IMR-90 (cell line): ENCODE measurements around the gene ADGRB3. TPM values are rescaled to one million over a fixed set of nuclear protein-coding genes. Genes with fewer than 3 reads are reported as not detected.
"Not testable (repeated sequence)": the region's sequence is repeated elsewhere in the genome, so short reads cannot be mapped to it uniquely, and the experiment has no call there.

Experiments
- ATAC-seq: fragments of 200-7000 bp; cut with Tn5 transposase; 2 replicates; pipeline ENCODE4 v1.9.1; 2020; ENCODE audit warnings: low read depth, mild to moderate bottlenecking, moderate library complexity
- BruUV-seq: library from RNA; stranded (reverse); fragments of 400-500 nt; replicated peaks from 2 replicates; lab custom pipeline; 2021; lab: Mats Ljungman, UMichigan
- CTCF ChIA-PET: fragments of 300-600 bp; formaldehyde crosslinking; extraction: SDS; loops from one replicate; lab custom pipeline; 2021; ENCODE audit warnings: antibody characterized with exemption; lab: Yijun Ruan, JAX
- POLR2A ChIA-PET: fragments of 300-600 bp; sonication (Branson Sonifier 250); formaldehyde crosslinking; loops from one replicate; lab custom pipeline; 2022; ENCODE audit warnings: antibody characterized with exemption; ENCODE audit not compliant: unreplicated experiment; lab: Charles Lee
- DNase-seq: peaks from one replicate; pipeline ENCODE4 v3.0.0; 2013
- H2AFZ ChIP-seq: replicated peaks from 2 replicates; pipeline ENCODE3; 2013; ENCODE audit warnings: low read length, mild to moderate bottlenecking; ENCODE audit not compliant: poor library complexity
- H2AK5ac ChIP-seq: 2 replicates; pipeline ENCODE4 v1.6.1; 2013; ENCODE audit warnings: low read depth, low read length, inconsistent platforms
- H2AK9ac ChIP-seq: replicated peaks from 2 replicates; pipeline ENCODE3; 2013; ENCODE audit warnings: mild to moderate bottlenecking, low read depth, low read length, moderate library complexity; ENCODE audit not compliant: poor library complexity
- H2BK120ac ChIP-seq: 2 replicates; pipeline ENCODE4 v1.6.1; 2013; ENCODE audit warnings: low read depth, low read length, inconsistent platforms
- H2BK15ac ChIP-seq: 3 replicates; pipeline ENCODE4 v1.6.1; 2013; ENCODE audit warnings: low read depth, low read length, inconsistent platforms
- H2BK20ac ChIP-seq: 2 replicates; pipeline ENCODE4 v1.6.1; 2013; ENCODE audit warnings: low read depth, mild to moderate bottlenecking, inconsistent platforms, low read length, moderate library complexity
- H2BK5ac ChIP-seq: 2 replicates; pipeline ENCODE4 v1.6.1; 2013; ENCODE audit warnings: mild to moderate bottlenecking, low read depth, low read length, inconsistent platforms; ENCODE audit not compliant: poor library complexity, severe bottlenecking
- H3K14ac ChIP-seq: replicated peaks from 2 replicates; pipeline ENCODE4 v1.6.1; 2013; ENCODE audit warnings: low read depth, low read length, inconsistent platforms
- H3K18ac ChIP-seq: 2 replicates; pipeline ENCODE4 v1.6.1; 2013; ENCODE audit warnings: low read depth, low read length, control low read depth
- H3K23ac ChIP-seq: 2 replicates; pipeline ENCODE4 v1.6.1; 2013; ENCODE audit warnings: low read depth, low read length, inconsistent platforms
- H3K27ac ChIP-seq: 2 replicates; pipeline ENCODE4 v1.5.1; 2013; ENCODE audit warnings: mild to moderate bottlenecking, control low read depth, low read length; ENCODE audit not compliant: insufficient read depth
- H3K27me3 ChIP-seq: 2 replicates; pipeline ENCODE4 v1.6.1; 2013; ENCODE audit warnings: low read length; ENCODE audit not compliant: control insufficient read depth, insufficient read depth
- H3K36me3 ChIP-seq: 2 replicates; pipeline ENCODE4 v1.6.1; 2013; ENCODE audit warnings: low read length, mixed read lengths; ENCODE audit not compliant: control insufficient read depth, insufficient read depth
- H3K4ac ChIP-seq: 2 replicates; pipeline ENCODE4 v1.6.1; 2013; ENCODE audit warnings: low read depth, low read length, inconsistent platforms
- H3K4me1 ChIP-seq: 2 replicates; pipeline ENCODE4 v1.6.1; 2013; ENCODE audit warnings: low read length, mixed read lengths; ENCODE audit not compliant: control insufficient read depth, insufficient read depth
- H3K4me2 ChIP-seq: 2 replicates; pipeline ENCODE4 v1.6.1; 2013; ENCODE audit warnings: low read depth, mild to moderate bottlenecking, control low read depth, low read length, moderate library complexity
- H3K4me3 ChIP-seq: 2 replicates; pipeline ENCODE4 v1.5.1; 2013; ENCODE audit warnings: low read depth, mild to moderate bottlenecking, control low read depth, low read length, moderate library complexity; ENCODE audit not compliant: insufficient read depth
- H3K56ac ChIP-seq: 2 replicates; pipeline ENCODE4 v1.6.1; 2013; ENCODE audit warnings: low read length, inconsistent platforms; ENCODE audit not compliant: insufficient read depth; ENCODE audit errors: extremely low read depth
- H3K79me1 ChIP-seq, 2 experiments: 2 replicates each; pipeline ENCODE4 v1.6.1; 2013; ENCODE audit warnings: low read length in 2 of 2, inconsistent platforms in 1 of 2, low read depth in 1 of 2
- H3K9ac ChIP-seq: 2 replicates; pipeline ENCODE4 v1.6.1; 2013; ENCODE audit warnings: low read depth, low read length, control low read depth
- H3K9me1 ChIP-seq: 2 replicates; pipeline ENCODE4 v1.6.1; 2013; ENCODE audit warnings: low read length, inconsistent platforms; ENCODE audit not compliant: insufficient read depth
- H3K9me3 ChIP-seq: 2 replicates; pipeline ENCODE4 v1.6.1; 2013; ENCODE audit warnings: low read length; ENCODE audit not compliant: control insufficient read depth, insufficient read depth
- H4K20me1 ChIP-seq: 2 replicates; pipeline ENCODE4 v1.6.1; 2013; ENCODE audit warnings: low read length, inconsistent platforms; ENCODE audit not compliant: insufficient read depth
- H4K5ac ChIP-seq: 2 replicates; pipeline ENCODE4 v1.6.1; 2013; ENCODE audit warnings: mild to moderate bottlenecking, low read depth, low read length, control low read depth
- H4K8ac ChIP-seq, 2 experiments: 2 replicates each; pipeline ENCODE4 v1.6.1; 2013; ENCODE audit warnings: low read depth in 2 of 2, low read length in 2 of 2, control low read depth in 1 of 2, inconsistent platforms in 1 of 2
- H4K91ac ChIP-seq: 2 replicates; pipeline ENCODE4 v1.6.1; 2013; ENCODE audit warnings: low read depth, low read length, inconsistent platforms; ENCODE audit not compliant: insufficient read depth
- MAFK ChIP-seq: IDR thresholded peaks from 2 replicates; pipeline ENCODE4 v1.6.1; 2012; ENCODE audit warnings: low read depth, low read length, improper control_type of control experiment
- MAZ ChIP-seq: IDR thresholded peaks from 2 replicates; pipeline ENCODE4 v1.6.1; 2012; ENCODE audit warnings: low read depth, mild to moderate bottlenecking, low read length, improper control_type of control experiment, moderate library complexity, borderline replicate concordance
- WGBS, 2 experiments: methylation state at CpG; one replicate each; pipeline versions ENCODE4 v1.1.5 to v1.1.7; 2013; ENCODE audit warnings: missing lambda C conversion rate in 2 of 2; ENCODE audit not compliant: insufficient read length in 1 of 2; ENCODE audit errors: extremely low coverage in 2 of 2; 5-methylcytosine and 5-hydroxymethylcytosine counted together
- dilution Hi-C: fragments of 300-500 bp; cut with HindIII; formaldehyde crosslinking; loops from one replicate; pipeline ENCODE4 v1.14.3; 2018; ENCODE audit warnings: low sequenced_read_pairs; ENCODE audit not compliant: unreplicated experiment
- in situ Hi-C: fragments of 300-500 bp; cut with MboI; formaldehyde crosslinking; loops from 3 replicates; pipeline ENCODE4 v1.14.3; 2019; ENCODE audit warnings: low sequenced_read_pairs, inconsistent platforms, mixed read lengths
- intact Hi-C: fragments of 100-400 bp; cut with micrococcal nuclease; formaldehyde crosslinking; loops from 2 replicates; pipeline ENCODE4 v1.10.0; 2022
- polyA plus RNA-seq, 3 experiments: library from polyadenylated mRNA; depleted of rRNA; stranded (reverse); fragments of >200 nt; gene quantifications; 2 replicates each; pipeline ENCODE4 v1.2.3, GENCODE V29; 2012; ENCODE audit warnings: low replicate concordance in 1 of 3
- total RNA-seq: library from RNA; depleted of rRNA; stranded (reverse); fragments of >200 nt; gene quantifications from 2 replicates; pipeline ENCODE4 v1.2.3, GENCODE V29; 2012
- TF ChIP-seq, protein P1 (sequence below): conservative IDR thresholded peaks from 2 replicates; pipeline ENCODE4 v1.5.1; 2012; ENCODE audit warnings: mild to moderate bottlenecking, low read depth, low read length, improper control_type of control experiment

The ADGRB3 gene
- total and polyA plus RNA-seq, 2 of the 4 experiments (the other 2 are of a cell fraction), result not detected

DNA sequence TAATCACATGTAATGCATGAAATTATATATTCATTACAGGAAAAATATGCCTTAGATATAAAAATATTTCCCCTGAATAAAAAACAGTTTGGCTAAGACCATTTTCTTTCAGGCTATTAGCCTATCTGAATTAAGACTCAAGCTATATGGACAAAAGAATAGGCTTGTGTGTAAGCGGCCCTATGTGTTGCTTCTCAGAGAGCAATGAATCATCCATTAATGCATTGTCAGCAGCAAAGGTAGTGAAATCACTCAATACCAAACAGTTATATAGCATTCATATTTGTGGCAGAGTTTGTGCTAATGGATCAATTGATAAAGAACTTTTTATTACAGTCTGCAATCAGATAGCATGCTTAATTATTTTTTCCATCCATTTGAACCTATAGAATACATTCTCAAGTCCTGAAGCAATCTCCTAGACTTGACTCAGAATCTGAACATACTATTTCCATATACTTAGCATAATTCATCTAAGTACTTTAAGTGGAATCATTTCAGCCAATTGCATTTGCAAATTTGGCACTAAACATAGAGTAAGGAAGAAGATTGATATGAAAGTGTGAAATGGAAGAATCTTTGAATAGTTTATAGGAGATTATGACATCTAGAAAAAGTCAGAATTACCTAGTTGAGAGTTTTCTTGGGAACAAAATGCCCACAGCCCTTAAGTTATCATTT, 112.2 kb downstream of the ADGRB3 start:
- H3K14ac ChIP-seq, result no peak overlapping the region
- no peak overlapping the region for H3K18ac ChIP-seq
- no peak overlapping the region for H3K4me2 ChIP-seq
- H2BK15ac ChIP-seq, result no peak overlapping the region
- ATAC-seq, result no peak
- no TSS peak for BruUV-seq
- TF ChIP-seq MAZ (no peak), MAFK (0 out of 2 replicates have a peak, but pooled peaks have one; percentile 28)
- TF ChIP-seq, protein P1, sequence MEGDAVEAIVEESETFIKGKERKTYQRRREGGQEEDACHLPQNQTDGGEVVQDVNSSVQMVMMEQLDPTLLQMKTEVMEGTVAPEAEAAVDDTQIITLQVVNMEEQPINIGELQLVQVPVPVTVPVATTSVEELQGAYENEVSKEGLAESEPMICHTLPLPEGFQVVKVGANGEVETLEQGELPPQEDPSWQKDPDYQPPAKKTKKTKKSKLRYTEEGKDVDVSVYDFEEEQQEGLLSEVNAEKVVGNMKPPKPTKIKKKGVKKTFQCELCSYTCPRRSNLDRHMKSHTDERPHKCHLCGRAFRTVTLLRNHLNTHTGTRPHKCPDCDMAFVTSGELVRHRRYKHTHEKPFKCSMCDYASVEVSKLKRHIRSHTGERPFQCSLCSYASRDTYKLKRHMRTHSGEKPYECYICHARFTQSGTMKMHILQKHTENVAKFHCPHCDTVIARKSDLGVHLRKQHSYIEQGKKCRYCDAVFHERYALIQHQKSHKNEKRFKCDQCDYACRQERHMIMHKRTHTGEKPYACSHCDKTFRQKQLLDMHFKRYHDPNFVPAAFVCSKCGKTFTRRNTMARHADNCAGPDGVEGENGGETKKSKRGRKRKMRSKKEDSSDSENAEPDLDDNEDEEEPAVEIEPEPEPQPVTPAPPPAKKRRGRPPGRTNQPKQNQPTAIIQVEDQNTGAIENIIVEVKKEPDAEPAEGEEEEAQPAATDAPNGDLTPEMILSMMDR, result no peak
- CTCF ChIA-PET, result no interaction called here
- no peaks in the 10 kb centered on the region for H3K9me3 ChIP-seq
- dilution Hi-C loops, result no loop called here
- H3K27ac ChIP-seq, result no peak overlapping the region
- H4K5ac ChIP-seq, result no peak overlapping the region
- H3K27me3 ChIP-seq, result no peaks in the 10 kb centered on the region
- H4K20me1 ChIP-seq, result no peaks in the 10 kb centered on the region
- H3K56ac ChIP-seq, result no peak overlapping the region
- POLR2A ChIA-PET, result no interaction called here
- H3K4ac ChIP-seq, result no peak overlapping the region
- no peak for DNase-seq
- no peak overlapping the region for H2BK5ac ChIP-seq
- no peak overlapping the region for H2BK120ac ChIP-seq
- no peak overlapping the region for H3K4me3 ChIP-seq
- H3K36me3 ChIP-seq, result no peaks in the 10 kb centered on the region
- H2AK5ac ChIP-seq, result no peak overlapping the region
- H3K4me1 ChIP-seq, result no peaks in the 10 kb centered on the region
- H2AK9ac ChIP-seq, result no peak overlapping the region
- H2AFZ ChIP-seq, result no peak overlapping the region
- H3K79me1 ChIP-seq, result no peaks in the 10 kb centered on the region
- in situ Hi-C loops, result no loop called here
- H2BK20ac ChIP-seq, result no peak overlapping the region
- no peak overlapping the region for H3K9ac ChIP-seq
- H4K91ac ChIP-seq, result no peak overlapping the region
- WGBS, 2 experiments, result no CpG with 5 or more reads among the region's 1 CpG
- no peaks in the 10 kb centered on the region for H3K9me1 ChIP-seq
- intact Hi-C loops, result no loop called here
- H4K8ac ChIP-seq, result no peak overlapping the region
- no peak overlapping the region for H3K23ac ChIP-seq

DNA sequence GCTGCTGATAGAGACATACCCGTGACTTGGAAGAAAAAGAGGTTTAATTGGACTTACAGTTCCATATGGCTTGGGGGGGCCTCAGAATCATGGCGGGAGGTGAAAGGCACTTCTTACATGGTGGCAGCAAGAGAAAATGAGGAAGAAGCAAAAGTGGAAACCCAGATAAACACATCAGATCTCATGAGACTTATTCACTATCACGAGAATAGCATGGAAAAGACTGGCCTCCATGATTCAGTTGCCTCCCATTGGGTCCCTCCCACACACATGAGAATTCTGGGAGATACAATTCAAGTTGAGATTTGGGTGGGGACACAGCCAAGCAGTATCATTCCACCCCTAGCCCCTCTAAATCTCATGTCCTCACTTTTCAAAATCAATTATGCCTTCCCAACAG, 112.8 kb downstream of the ADGRB3 start:
- intact Hi-C loops, H3K9me3 ChIP-seq, H2AK5ac ChIP-seq, H2BK15ac ChIP-seq, H3K14ac ChIP-seq, DNase-seq, POLR2A ChIA-PET, H3K4ac ChIP-seq, H3K9ac ChIP-seq, BruUV-seq, H4K8ac ChIP-seq, H2BK120ac ChIP-seq, CTCF ChIA-PET, ATAC-seq, in situ Hi-C loops, H4K5ac ChIP-seq, H2BK5ac ChIP-seq, H4K91ac ChIP-seq, H3K4me3 ChIP-seq, H4K20me1 ChIP-seq, H3K18ac ChIP-seq, dilution Hi-C loops, H2BK20ac ChIP-seq, H3K4me2 ChIP-seq, H3K36me3 ChIP-seq, H3K4me1 ChIP-seq, H2AK9ac ChIP-seq, H3K27me3 ChIP-seq, H3K27ac ChIP-seq, H3K56ac ChIP-seq, H3K79me1 ChIP-seq, H3K23ac ChIP-seq, H3K9me1 ChIP-seq, H2AFZ ChIP-seq: not testable (repeated sequence)
- no CpG with 5 or more reads among the region's 3 CpGs for WGBS, 2 experiments
